HL-60 (cell line): ENCODE results near the gene SLC2A9.
"Not testable (repeated sequence)": the region's sequence is repeated elsewhere in the genome, so short reads cannot be mapped to it uniquely, and the experiment has no call there.

Experiments
- DNase-seq, 2 experiments: peaks; one replicate each; pipeline ENCODE4 v3.0.0-alpha.2; 2010 to 2020; ENCODE audit warnings: low read depth in 1 of 2, low spot score in 1 of 2
- H3K27ac ChIP-seq: fragments of 250-450 bp; sonication (Bioruptor Pico); replicated peaks from 2 replicates; pipeline ENCODE4 v1.5.1; 2020; ENCODE audit warnings: mild to moderate bottlenecking, moderate library complexity
- H3K27me3 ChIP-seq: fragments of 250-450 bp; sonication (Bioruptor Pico); 2 replicates; pipeline ENCODE4 v1.5.1; 2021; ENCODE audit warnings: mild to moderate bottlenecking, moderate library complexity; ENCODE audit not compliant: insufficient read depth, poor library complexity, severe bottlenecking
- H3K4me3 ChIP-seq: replicated peaks from 2 replicates; pipeline ENCODE4 v1.5.1; 2011; ENCODE audit warnings: mild to moderate bottlenecking, control low read depth, low read length; ENCODE audit not compliant: insufficient read depth
- CTCF ChIP-seq: IDR thresholded peaks from one replicate; pipeline ENCODE4 v1.5.1; 2011; ENCODE audit warnings: low read length, control low read depth, inconsistent platforms; ENCODE audit not compliant: insufficient read depth
- GABPA ChIP-seq: IDR thresholded peaks from 2 replicates; pipeline ENCODE4 v1.6.1; 2012; ENCODE audit warnings: low read depth
- POLR2AphosphoS5 ChIP-seq: IDR thresholded peaks from 2 replicates; pipeline ENCODE4 v1.6.1; 2012; ENCODE audit warnings: low read depth
- REST ChIP-seq: IDR thresholded peaks from 2 replicates; pipeline ENCODE4 v1.6.1; 2012; ENCODE audit warnings: low read depth; ENCODE audit not compliant: insufficient replicate concordance
- SPI1 ChIP-seq: IDR thresholded peaks from 2 replicates; pipeline ENCODE4 v1.6.1; 2012; ENCODE audit warnings: low read depth, mild to moderate bottlenecking, borderline replicate concordance

SLC2A9 gene

GRCh38 chr4:9901257-9901656 lies 120.0 kb downstream of the SLC2A9 start:
- no peaks in the 10 kb centered on the region for H3K27me3 ChIP-seq
- TF ChIP-seq GABPA (no peak), SPI1 (no peak), CTCF (no peak), REST (no peak), POLR2AphosphoS5 (no peak)
- H3K27ac ChIP-seq = no peak overlapping the region
- DNase-seq = no peak
- no peak overlapping the region for H3K4me3 ChIP-seq

- H3K27me3 ChIP-seq, H3K27ac ChIP-seq, H3K4me3 ChIP-seq, DNase-seq: not testable (repeated sequence)
Measured at GRCh38 chr4:9900633-9901032, 120.7 kb downstream of the SLC2A9 start.

GRCh38 chr4:9899306-9900055 lies 121.8 kb downstream of the SLC2A9 start:
- no peak overlapping the region for H3K27ac ChIP-seq
- no peak for DNase-seq
- no peak overlapping the region for H3K4me3 ChIP-seq
- H3K27me3 ChIP-seq = no peaks in the 10 kb centered on the region
- TF ChIP-seq SPI1 (no peak), GABPA (no peak), POLR2AphosphoS5 (no peak), CTCF (no peak), REST (no peak)

GRCh38 chr4:9898596-9899305 lies 122.5 kb downstream of the SLC2A9 start:
- peak in 1 of 2 experiments; percentile 39 for DNase-seq
- Histone ChIP-seq H3K4me3 (no peak overlapping the region), H3K27ac (no peak overlapping the region), H3K27me3 (no peaks in the 10 kb centered on the region)
- TF ChIP-seq POLR2AphosphoS5 (no peak), SPI1 (no peak), REST (no peak), CTCF (no peak), GABPA (no peak)
